LNCAP (cell line): ENCODE results near the gene RLN3.

Experiments used
- TF ChIP-seq, protein P1 (sequence below): fragments of 450-650 bp; IDR thresholded peaks from 2 replicates; pipeline ENCODE4 v1.5.1; 2017; ENCODE audit warnings: mild to moderate bottlenecking

Gene RLN3

GRCh38 chr19:14056741-14057356, 28.9 kb downstream of the RLN3 start:
- TF ChIP-seq, protein P1, sequence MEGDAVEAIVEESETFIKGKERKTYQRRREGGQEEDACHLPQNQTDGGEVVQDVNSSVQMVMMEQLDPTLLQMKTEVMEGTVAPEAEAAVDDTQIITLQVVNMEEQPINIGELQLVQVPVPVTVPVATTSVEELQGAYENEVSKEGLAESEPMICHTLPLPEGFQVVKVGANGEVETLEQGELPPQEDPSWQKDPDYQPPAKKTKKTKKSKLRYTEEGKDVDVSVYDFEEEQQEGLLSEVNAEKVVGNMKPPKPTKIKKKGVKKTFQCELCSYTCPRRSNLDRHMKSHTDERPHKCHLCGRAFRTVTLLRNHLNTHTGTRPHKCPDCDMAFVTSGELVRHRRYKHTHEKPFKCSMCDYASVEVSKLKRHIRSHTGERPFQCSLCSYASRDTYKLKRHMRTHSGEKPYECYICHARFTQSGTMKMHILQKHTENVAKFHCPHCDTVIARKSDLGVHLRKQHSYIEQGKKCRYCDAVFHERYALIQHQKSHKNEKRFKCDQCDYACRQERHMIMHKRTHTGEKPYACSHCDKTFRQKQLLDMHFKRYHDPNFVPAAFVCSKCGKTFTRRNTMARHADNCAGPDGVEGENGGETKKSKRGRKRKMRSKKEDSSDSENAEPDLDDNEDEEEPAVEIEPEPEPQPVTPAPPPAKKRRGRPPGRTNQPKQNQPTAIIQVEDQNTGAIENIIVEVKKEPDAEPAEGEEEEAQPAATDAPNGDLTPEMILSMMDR, result no peak

GRCh38 chr19:14058182-14059092, 30.5 kb downstream of the RLN3 start:
- TF ChIP-seq, protein P1, result no peak

- TF ChIP-seq, protein P1, result peak; percentile 81
Measured at GRCh38 chr19:14059093-14059480, 31.1 kb downstream of the RLN3 start.

GRCh38 chr19:14059652-14060155, 31.8 kb downstream of the RLN3 start:
- TF ChIP-seq, protein P1, result no peak

GRCh38 chr19:14061081-14061749, 33.3 kb downstream of the RLN3 start:
- TF ChIP-seq, protein P1, result no peak

DNA sequence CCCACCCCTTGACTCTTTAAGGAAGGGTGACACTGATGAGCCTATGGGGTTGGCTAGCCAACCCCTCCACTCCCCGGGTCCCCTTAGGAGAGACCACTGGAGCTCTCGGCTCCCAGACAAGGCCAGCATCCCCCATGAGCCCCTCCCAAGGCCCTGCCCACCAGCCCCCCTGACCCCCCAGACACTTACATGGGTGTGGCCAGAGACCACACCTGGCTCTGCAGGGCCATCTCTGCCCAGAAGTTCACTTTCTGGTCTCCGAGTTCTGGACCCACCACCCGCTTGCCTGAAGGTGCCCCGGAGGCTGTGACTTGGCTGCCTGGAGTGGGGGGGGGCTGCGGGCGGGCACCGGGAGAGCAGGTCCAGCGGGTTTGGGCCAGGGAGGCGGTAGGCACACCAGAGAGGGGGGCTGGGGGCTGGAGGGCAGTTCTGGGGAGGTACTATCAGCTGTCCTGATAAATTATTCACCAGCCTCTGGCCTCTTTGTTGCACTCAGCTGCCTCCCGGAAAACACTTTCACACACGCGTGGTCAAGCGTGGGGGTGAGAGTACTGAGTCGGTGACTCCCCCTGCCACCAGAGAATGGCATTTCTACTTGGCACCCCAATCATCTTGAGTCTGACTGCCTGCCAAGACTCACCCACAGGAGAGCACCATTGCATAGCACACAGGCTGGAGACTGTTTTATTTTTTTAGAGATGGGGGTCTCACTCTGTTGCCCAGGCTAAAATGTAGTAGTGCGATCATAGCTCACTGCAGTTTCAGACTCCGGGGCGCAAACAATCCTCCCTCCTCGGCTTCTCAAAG, 34.0 kb downstream of the RLN3 start, which contains the start of gene PALM3:
TSS of gene PALM3 (minus strand) at position 326 of the 807 bp plus-strand sequence. CDS start at position 230, 96 bp downstream.
- TF ChIP-seq, protein P1, result no peak

DNA sequence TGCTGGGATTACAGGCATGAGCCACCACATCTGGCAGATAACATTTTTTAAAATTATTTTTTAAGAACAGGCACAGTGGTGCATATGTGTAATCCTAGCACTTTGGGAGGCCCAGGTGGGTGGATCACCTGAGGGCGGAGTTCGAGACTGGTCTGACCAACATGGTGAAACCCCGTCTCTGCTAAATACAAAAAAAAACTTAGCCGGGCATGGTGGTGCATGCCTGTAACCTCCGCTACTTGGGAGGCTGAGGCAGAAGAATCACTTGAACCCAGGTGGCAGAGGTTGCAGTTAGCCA, 34.6 kb downstream of the RLN3 start:
- TF ChIP-seq, protein P1, result no peak
